Naive B cell (primary cell): Measurements from ENCODE around the gene HCFC1. TPM values are rescaled to one million over a fixed set of nuclear protein-coding genes. Genes with fewer than 3 reads are reported as not detected.

ENCODE experiments used
- ATAC-seq, 2 donors: fragments of 150-1000 bp; cut with Tn5 transposase; 2 replicates each; pipeline ENCODE4 v1.10.0; 2021; ENCODE audit warnings: low read depth in 2 of 2, mild to moderate bottlenecking in 2 of 2, moderate library complexity in 2 of 2
- DNase-seq: peaks from one replicate; pipeline ENCODE4 v3.0.0; 2022
- H3K27ac Mint-ChIP-seq, 6 donors: one replicate each; pipeline ENCODE4 v1.8.0; 2020 to 2022; ENCODE audit warnings: mild to moderate bottlenecking in 6 of 6, mixed read lengths in 6 of 6, moderate library complexity in 5 of 6, inconsistent platforms in 2 of 6
- H3K27me3 Mint-ChIP-seq, 3 donors: one replicate each; pipeline ENCODE4 v1.8.0; 2021 to 2022; ENCODE audit warnings: mixed read lengths in 3 of 3, mild to moderate bottlenecking in 1 of 3
- H3K36me3 Mint-ChIP-seq, 2 donors: one replicate each; pipeline ENCODE4 v1.8.0; 2020 to 2022; ENCODE audit warnings: mixed read lengths in 2 of 2, inconsistent platforms in 1 of 2, mild to moderate bottlenecking in 1 of 2
- H3K4me1 Mint-ChIP-seq, 3 donors: one replicate each; pipeline ENCODE4 v1.8.0; 2020 to 2022; ENCODE audit warnings: mixed read lengths in 3 of 3, inconsistent platforms in 1 of 3, mild to moderate bottlenecking in 1 of 3, moderate library complexity in 1 of 3
- H3K4me3 Mint-ChIP-seq, 8 donors: one replicate each; pipeline ENCODE4 v1.8.0; 2020 to 2022; ENCODE audit warnings: mild to moderate bottlenecking in 8 of 8, mixed read lengths in 8 of 8, moderate library complexity in 8 of 8, inconsistent platforms in 2 of 8
- H3K9me3 Mint-ChIP-seq, 7 donors: one replicate each; pipeline ENCODE4 v1.8.0; 2020 to 2022; ENCODE audit warnings: mixed read lengths in 7 of 7, mild to moderate bottlenecking in 5 of 7, inconsistent platforms in 2 of 7, moderate library complexity in 1 of 7
- polyA plus RNA-seq, 6 donors: library from polyadenylated mRNA; unstranded; fragments of 300-500 nt; fragmentation: Illumina TruSeq; gene quantifications; one replicate each; pipeline ENCODE4 v1.2.3, GENCODE V29; 2021; ENCODE audit warnings: low read depth in 6 of 6

The HCFC1 gene
- polyA plus RNA-seq, 6 donors from 2014 or later: 0.22 to 14.0 (median 5.8) TPM

- ATAC-seq (no peak), DNase-seq (no peak)
- Mint-ChIP-seq H3K4me1 (peaks cover 29 to 56% (median 46%) of the 10 kb centered on the region in 3 donors), H3K27me3 (no peaks in the 10 kb centered on the region), H3K27ac (peak overlapping the region; percentile 67 to 94 (median 86)), H3K9me3 (no peaks in the 10 kb centered on the region), H3K4me3 (peak overlapping the region; percentile 78 to 100 (median 96)), H3K36me3 (peaks cover 4 to 7% of the 10 kb centered on the region in 2 donors)
These were observed 3.4 kb downstream of the HCFC1 start for GRCh38 chrX:153968255-153968654.

- Mint-ChIP-seq H3K27ac (peak overlapping the region; percentile 67 to 94 (median 86)), H3K9me3 (no peaks in the 10 kb centered on the region), H3K36me3 (peaks cover 4 to 7% of the 10 kb centered on the region in 2 donors), H3K4me3 (peak overlapping the region; percentile 60 to 100 (median 86)), H3K4me1 (peaks cover 26 to 53% (median 46%) of the 10 kb centered on the region in 3 donors), H3K27me3 (no peaks in the 10 kb centered on the region)
- DNase-seq (no peak), ATAC-seq (no peak)
These were observed 3.9 kb downstream of the HCFC1 start for GRCh38 chrX:153967536-153968224.

- no peak for DNase-seq
- H3K4me1 Mint-ChIP-seq: peaks cover 26 to 53% (median 46%) of the 10 kb centered on the region in 3 donors
These were observed 4.6 kb downstream of the HCFC1 start for GRCh38 chrX:153966841-153967535.

GRCh38 chrX:153966283-153966688 lies 5.3 kb downstream of the HCFC1 start:
- Mint-ChIP-seq H3K4me3 (peak overlapping the region in 2 of 8 donors; percentile 25 to 91), H3K27me3 (no peaks in the 10 kb centered on the region), H3K36me3 (peaks cover 0 to 1% of the 10 kb centered on the region in 2 donors), H3K27ac (peak overlapping the region in 3 of 6 donors; percentile 18 to 73 (median 30)), H3K9me3 (no peaks in the 10 kb centered on the region), H3K4me1 (peaks cover 26 to 53% (median 46%) of the 10 kb centered on the region in 3 donors)
- no peak for DNase-seq
- no peak for ATAC-seq

More at GRCh38 chrX:153966841-153967535, 4.6 kb downstream of the HCFC1 start:
- peak overlapping the region; percentile 67 to 94 (median 81) for H3K27ac Mint-ChIP-seq
- no peak for ATAC-seq
- H3K4me3 Mint-ChIP-seq: peak overlapping the region; percentile 60 to 100 (median 86)
- no peaks in the 10 kb centered on the region for H3K9me3 Mint-ChIP-seq
- peaks cover 4 to 7% of the 10 kb centered on the region in 2 donors for H3K36me3 Mint-ChIP-seq
- H3K27me3 Mint-ChIP-seq: no peaks in the 10 kb centered on the region

GRCh38 chrX:153965406-153965805 lies 6.2 kb downstream of the HCFC1 start:
- Mint-ChIP-seq H3K27me3 (no peaks in the 10 kb centered on the region), H3K4me3 (peak overlapping the region in 2 of 8 donors; percentile 44 to 61), H3K4me1 (peaks cover 26 to 53% (median 51%) of the 10 kb centered on the region in 3 donors), H3K36me3 (no peaks in the 10 kb centered on the region), H3K9me3 (no peaks in the 10 kb centered on the region), H3K27ac (peak overlapping the region in 1 of 6 donors; percentile 23)
- no peak for ATAC-seq
- DNase-seq: no peak

GRCh38 chrX:153964105-153964504 lies 7.5 kb downstream of the HCFC1 start:
- no peak for DNase-seq
- Mint-ChIP-seq H3K27ac (peak overlapping the region in 2 of 6 donors; percentile 21 to 37), H3K9me3 (no peaks in the 10 kb centered on the region), H3K36me3 (no peaks in the 10 kb centered on the region), H3K27me3 (no peaks in the 10 kb centered on the region), H3K4me3 (no peak overlapping the region), H3K4me1 (peaks cover 20 to 45% (median 44%) of the 10 kb centered on the region in 3 donors)
- ATAC-seq: no peak

- H3K4me3 Mint-ChIP-seq: no peak overlapping the region
- H3K9me3 Mint-ChIP-seq: no peaks in the 10 kb centered on the region
- peaks cover 18 to 41% (median 40%) of the 10 kb centered on the region in 3 donors for H3K4me1 Mint-ChIP-seq
- ATAC-seq: no peak
- DNase-seq: no peak
- H3K36me3 Mint-ChIP-seq: no peaks in the 10 kb centered on the region
- H3K27ac Mint-ChIP-seq: peak overlapping the region in 1 of 6 donors; percentile 16
- no peaks in the 10 kb centered on the region for H3K27me3 Mint-ChIP-seq
These were observed 8.1 kb downstream of the HCFC1 start for GRCh38 chrX:153963546-153963945.

DNA sequence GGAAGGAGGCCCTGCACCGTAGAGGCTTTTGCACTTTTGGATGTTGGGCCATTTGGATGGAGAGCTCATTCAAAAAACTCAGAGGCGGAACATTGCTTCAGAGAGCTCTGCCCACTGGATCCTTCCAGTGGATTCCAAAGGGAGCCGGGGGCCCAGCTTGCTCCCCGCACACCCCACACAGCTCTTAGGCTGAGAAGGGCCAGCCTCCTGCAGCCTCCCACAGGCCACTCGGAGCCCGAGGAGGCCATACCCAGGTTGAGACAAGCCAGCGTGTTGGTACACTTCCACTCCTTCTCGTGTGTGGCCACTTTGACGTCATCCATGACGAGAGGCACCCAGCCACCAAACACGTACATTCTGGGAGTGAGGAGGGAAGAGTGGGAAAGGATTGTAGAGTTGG lies 10.3 kb downstream of the HCFC1 start:
- Mint-ChIP-seq H3K9me3 (no peaks in the 10 kb centered on the region), H3K4me3 (no peak overlapping the region), H3K27me3 (no peaks in the 10 kb centered on the region), H3K4me1 (peaks cover 4 to 21% (median 17%) of the 10 kb centered on the region in 3 donors), H3K36me3 (no peaks in the 10 kb centered on the region), H3K27ac (peak overlapping the region in 1 of 6 donors; percentile 39)
- DNase-seq: no peak
- no peak for ATAC-seq

- H3K27me3 Mint-ChIP-seq: no peaks in the 10 kb centered on the region
- H3K27ac Mint-ChIP-seq: no peak overlapping the region
- H3K4me1 Mint-ChIP-seq: peaks cover 4 to 17% (median 12%) of the 10 kb centered on the region in 3 donors
- DNase-seq (no peak), ATAC-seq (no peak)
- H3K4me3 Mint-ChIP-seq: no peak overlapping the region
- no peaks in the 10 kb centered on the region for H3K36me3 Mint-ChIP-seq
- H3K9me3 Mint-ChIP-seq: no peaks in the 10 kb centered on the region
These were observed 10.8 kb downstream of the HCFC1 start for GRCh38 chrX:153960786-153961185.

DNA sequence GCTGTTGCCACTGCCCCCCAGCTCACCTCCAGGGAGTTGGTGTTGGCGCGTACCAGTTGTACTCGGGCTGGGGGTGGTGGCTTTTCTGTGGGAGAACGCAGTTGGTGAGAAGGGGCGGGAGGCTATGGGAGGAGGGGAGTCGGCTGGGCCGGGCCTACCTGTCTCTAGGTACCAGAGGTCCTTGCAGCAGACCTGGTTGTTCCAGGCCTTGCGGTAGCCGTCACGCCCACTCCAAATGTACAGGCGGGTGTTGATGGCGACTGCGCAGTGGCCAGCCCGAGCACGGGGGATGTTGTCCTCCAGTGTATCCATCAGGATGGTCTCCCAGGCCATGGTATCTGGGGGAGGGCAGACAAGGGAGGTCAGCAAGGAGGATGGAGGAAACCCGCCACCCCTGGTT lies 11.5 kb downstream of the HCFC1 start:
- H3K27me3 Mint-ChIP-seq: no peaks in the 10 kb centered on the region
- DNase-seq (no peak), ATAC-seq (no peak)
- peaks cover 0 to 10% (median 5%) of the 10 kb centered on the region in 3 donors for H3K4me1 Mint-ChIP-seq
- peak overlapping the region in 1 of 6 donors; percentile 47 for H3K27ac Mint-ChIP-seq
- no peaks in the 10 kb centered on the region for H3K9me3 Mint-ChIP-seq
- no peaks in the 10 kb centered on the region for H3K36me3 Mint-ChIP-seq
- H3K4me3 Mint-ChIP-seq: no peak overlapping the region

DNA sequence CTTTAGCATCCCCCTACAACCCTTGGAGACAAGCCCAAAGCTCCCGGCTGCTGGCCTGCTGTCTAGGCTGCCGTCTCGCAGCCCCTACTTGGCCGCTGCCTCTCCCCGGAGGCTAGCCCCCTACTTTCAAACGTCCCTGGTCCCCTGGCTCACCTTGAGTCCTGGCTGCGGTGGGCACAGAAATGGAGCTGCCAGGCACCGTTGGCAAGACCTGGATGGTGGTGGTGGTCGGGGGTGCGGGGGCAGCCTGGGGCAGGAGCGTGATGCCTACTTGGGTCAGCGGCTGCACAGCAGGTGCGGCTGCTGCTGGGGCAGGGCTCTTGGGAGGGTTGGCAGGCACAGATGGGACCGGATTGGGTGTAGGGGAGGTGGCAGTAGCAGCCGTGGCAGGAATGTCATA lies 12.0 kb downstream of the HCFC1 start:
- Mint-ChIP-seq H3K27me3 (no peaks in the 10 kb centered on the region), H3K36me3 (no peaks in the 10 kb centered on the region), H3K9me3 (no peaks in the 10 kb centered on the region)

DNA sequence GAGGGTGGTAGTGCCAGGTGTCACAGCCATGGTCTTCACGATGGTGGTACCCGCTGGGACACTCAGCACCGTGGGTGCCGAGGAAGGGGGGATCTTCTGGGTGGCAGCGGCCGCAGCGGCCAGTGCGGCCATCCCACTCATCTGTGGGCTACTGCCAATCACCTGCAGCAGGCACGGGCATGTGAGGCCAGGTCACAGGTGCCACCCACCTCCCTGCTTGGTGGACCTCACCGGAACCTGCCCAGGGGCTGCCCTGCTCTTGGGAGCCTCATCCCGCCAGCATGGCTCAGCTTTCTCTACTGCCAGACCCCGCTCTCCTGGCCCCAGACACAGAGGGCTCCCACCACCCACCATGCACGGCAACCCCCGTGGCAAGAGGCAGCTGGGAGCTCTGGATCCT lies 13.0 kb downstream of the HCFC1 start:
- H3K36me3 Mint-ChIP-seq: no peaks in the 10 kb centered on the region
- H3K27me3 Mint-ChIP-seq: no peaks in the 10 kb centered on the region
- no peak overlapping the region for H3K27ac Mint-ChIP-seq
- no peak overlapping the region for H3K4me3 Mint-ChIP-seq
- H3K9me3 Mint-ChIP-seq: no peaks in the 10 kb centered on the region
- ATAC-seq: no peak
- H3K4me1 Mint-ChIP-seq: peaks cover 0 to 5% (median 4%) of the 10 kb centered on the region in 3 donors
- DNase-seq: no peak

More for the DNA sequence above, 12.0 kb downstream of the HCFC1 start:
- no peak for DNase-seq
- H3K27ac Mint-ChIP-seq: peak overlapping the region in 1 of 6 donors; percentile 51
- peaks cover 0 to 6% (median under 1%) of the 10 kb centered on the region in 3 donors for H3K4me1 Mint-ChIP-seq
- no peak overlapping the region for H3K4me3 Mint-ChIP-seq
- no peak for ATAC-seq

DNA sequence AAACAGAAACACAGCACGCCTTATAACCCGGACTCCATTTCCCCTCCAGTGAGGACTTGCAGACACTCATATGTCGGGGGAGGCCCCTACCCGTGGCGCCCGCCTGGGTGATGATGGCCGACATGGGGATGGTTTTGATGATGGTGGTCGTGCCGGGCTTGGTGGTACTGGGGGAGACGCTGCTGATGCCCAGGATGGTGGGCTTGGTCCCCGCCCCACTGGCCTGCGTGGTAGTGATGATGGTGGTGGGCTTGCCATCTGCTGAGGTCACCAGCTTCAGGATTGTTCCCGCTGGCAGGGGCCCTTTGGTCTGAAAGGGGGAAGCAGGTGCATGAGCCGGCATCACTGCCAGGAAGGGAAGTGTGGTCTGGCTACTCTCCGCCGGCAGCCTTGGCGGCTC lies 14.4 kb downstream of the HCFC1 start:
- no peak overlapping the region for H3K4me3 Mint-ChIP-seq
- ATAC-seq (no peak), DNase-seq (no peak)
- H3K9me3 Mint-ChIP-seq: no peaks in the 10 kb centered on the region
- H3K27me3 Mint-ChIP-seq: no peaks in the 10 kb centered on the region
- no peaks in the 10 kb centered on the region for H3K36me3 Mint-ChIP-seq
- peak overlapping the region in 1 of 6 donors; percentile 33 for H3K27ac Mint-ChIP-seq
- peaks cover 4 to 5% (median 4%) of the 10 kb centered on the region in 3 donors for H3K4me1 Mint-ChIP-seq
